ENCODE data around the gene SYNE2. TPM values are rescaled to one million over a fixed set of nuclear protein-coding genes. Genes with fewer than 3 reads are reported as not detected.

The SYNE2 gene
- total RNA-seq, 4 donors from 2014 or later: 96.9 to 207 (median 182) TPM

- peak; percentile 59 to 66 for ATAC-seq
- in situ Hi-C loops (cut with MboI; ENCODE audit: low sequenced_read_pairs in 4 of 4): no loop called here
Observed at GRCh38 chr14:64220466-64220865, 367.7 kb downstream of the SYNE2 start.

GRCh38 chr14:64221391-64222003, 368.7 kb downstream of the SYNE2 start:
- ATAC-seq (peak; percentile 42 to 46), DNase-seq (peak; percentile 80 to 85)
- Histone ChIP-seq H3K4me3 (no peak overlapping the region), H3K27me3 (no peaks in the 10 kb centered on the region), H3K36me3 (peaks cover 0 to 74% of the 10 kb centered on the region in 2 donors), H3K27ac (peak overlapping the region; percentile 89 to 99 (median 96)), H3K4me1 (peaks cover 79 to 80% of the 10 kb centered on the region in 2 donors), H3K9me3 (no peaks in the 10 kb centered on the region)
- intact Hi-C loops (cut with DNase I; ENCODE audit: low total_unique reads) (loop anchor here (2.0 to 5.0 kb wide), 2 partner anchors 107 to 281 kb away; partner anchors contain the start of genes ZBTB1 and ZBTB25), in situ Hi-C loops (cut with MboI; ENCODE audit: low sequenced_read_pairs in 4 of 4) (no loop called here)
- TF ChIP-seq POLR2A (IDR thresholded peaks at IDR 0.05): peak; percentile 21 to 52
- no peak for TF ChIP-seq CTCF (IDR thresholded peaks at IDR 0.05 in 4 of 5, conservative IDR thresholded peaks at IDR 0.05 in 1 of 5)

More at GRCh38 chr14:64220466-64220865, 367.7 kb downstream of the SYNE2 start:
- intact Hi-C loops (cut with DNase I; ENCODE audit: low total_unique reads): loop anchor here (2.0 to 5.0 kb wide), 2 partner anchors 106 to 282 kb away; partner anchors contain the start of genes ZBTB1 and ZBTB25
- peak; percentile 95 to 97 for DNase-seq
- no peaks in the 10 kb centered on the region for H3K9me3 ChIP-seq
- peak overlapping the region; percentile 89 to 99 (median 96) for H3K27ac ChIP-seq
- peaks cover 0 to 64% of the 10 kb centered on the region in 2 donors for H3K36me3 ChIP-seq
- peak overlapping the region in 3 of 4 donors; percentile 24 to 40 (median 26) for H3K4me3 ChIP-seq
- H3K27me3 ChIP-seq: no peaks in the 10 kb centered on the region
- TF ChIP-seq CTCF (IDR thresholded peaks at IDR 0.05 in 4 of 5, conservative IDR thresholded peaks at IDR 0.05 in 1 of 5) (peak in 1 of 5 experiments; percentile 15), POLR2A (IDR thresholded peaks at IDR 0.05) (peak; percentile 72 to 81)
- H3K4me1 ChIP-seq: peaks cover 84% of the 10 kb centered on the region in 2 donors

GRCh38 chr14:64225151-64225757, 372.4 kb downstream of the SYNE2 start:
- no peaks in the 10 kb centered on the region for H3K9me3 ChIP-seq
- intact Hi-C loops (cut with DNase I; ENCODE audit: low total_unique reads) (no loop called here), in situ Hi-C loops (cut with MboI; ENCODE audit: low sequenced_read_pairs in 4 of 4) (no loop called here)
- ATAC-seq (peak in 1 of 2 donors; percentile 38), DNase-seq (peak in 1 of 2 donors; percentile 77)
- H3K27ac ChIP-seq: peak overlapping the region; percentile 89 to 99 (median 96)
- peaks cover 0 to 93% of the 10 kb centered on the region in 2 donors for H3K36me3 ChIP-seq
- H3K4me3 ChIP-seq: no peak overlapping the region
- no peaks in the 10 kb centered on the region for H3K27me3 ChIP-seq
- TF ChIP-seq POLR2A (IDR thresholded peaks at IDR 0.05) (no peak), CTCF (IDR thresholded peaks at IDR 0.05 in 4 of 5, conservative IDR thresholded peaks at IDR 0.05 in 1 of 5) (no peak)
- H3K4me1 ChIP-seq: peaks cover 42 to 43% of the 10 kb centered on the region in 2 donors

GRCh38 chr14:64227856-64228255, 375.1 kb downstream of the SYNE2 start:
- ATAC-seq: no peak
- TF ChIP-seq POLR2A (IDR thresholded peaks at IDR 0.05) (no peak), CTCF (IDR thresholded peaks at IDR 0.05 in 4 of 5, conservative IDR thresholded peaks at IDR 0.05 in 1 of 5) (no peak)
- H3K36me3 ChIP-seq: peaks cover 0 to 71% of the 10 kb centered on the region in 2 donors
- H3K4me3 ChIP-seq: no peak overlapping the region
- in situ Hi-C loops (cut with MboI; ENCODE audit: low sequenced_read_pairs in 4 of 4) (no loop called here), intact Hi-C loops (cut with DNase I; ENCODE audit: low total_unique reads) (no loop called here)
- no peak for DNase-seq
- H3K9me3 ChIP-seq: no peaks in the 10 kb centered on the region
- no peaks in the 10 kb centered on the region for H3K27me3 ChIP-seq
- peak overlapping the region; percentile 7 to 99 (median 92) for H3K27ac ChIP-seq
- peaks cover 30 to 36% of the 10 kb centered on the region in 2 donors for H3K4me1 ChIP-seq
